COLO668 (cell line): ENCODE measurements around the gene HEXD.
A peak's percentile ranks its signal among the peaks of the same experiment; 100 is the strongest.
"Not testable (repeated sequence)": the region's sequence is repeated elsewhere in the genome, so short reads cannot be mapped to it uniquely, and the experiment has no call there.

Source experiments
- DNase-seq: peaks from one replicate; lab custom pipeline; 2025; ENCODE audit not compliant: unreplicated experiment; lab: John Stamatoyannopoulos, UW

HEXD gene

GRCh38 chr17:82457073-82457928, 39.2 kb downstream of the HEXD start:
- DNase-seq, result peak; percentile 41

- no peak for DNase-seq
Observed at GRCh38 chr17:82457929-82458178, 39.7 kb downstream of the HEXD start.

GRCh38 chr17:82458179-82458884, 40.2 kb downstream of the HEXD start, which contains the start of gene NARF:
NARF (plus strand) TSS chr17:82458741; CDS start chr17:82458804, 63 bp downstream.
- DNase-seq, result peak; percentile 97

- DNase-seq, result peak; percentile 59
Observed at GRCh38 chr17:82458885-82459424, 40.8 kb downstream of the HEXD start.

GRCh38 chr17:82459936-82460335, 41.8 kb downstream of the HEXD start:
- DNase-seq, result not testable (repeated sequence)

DNA sequence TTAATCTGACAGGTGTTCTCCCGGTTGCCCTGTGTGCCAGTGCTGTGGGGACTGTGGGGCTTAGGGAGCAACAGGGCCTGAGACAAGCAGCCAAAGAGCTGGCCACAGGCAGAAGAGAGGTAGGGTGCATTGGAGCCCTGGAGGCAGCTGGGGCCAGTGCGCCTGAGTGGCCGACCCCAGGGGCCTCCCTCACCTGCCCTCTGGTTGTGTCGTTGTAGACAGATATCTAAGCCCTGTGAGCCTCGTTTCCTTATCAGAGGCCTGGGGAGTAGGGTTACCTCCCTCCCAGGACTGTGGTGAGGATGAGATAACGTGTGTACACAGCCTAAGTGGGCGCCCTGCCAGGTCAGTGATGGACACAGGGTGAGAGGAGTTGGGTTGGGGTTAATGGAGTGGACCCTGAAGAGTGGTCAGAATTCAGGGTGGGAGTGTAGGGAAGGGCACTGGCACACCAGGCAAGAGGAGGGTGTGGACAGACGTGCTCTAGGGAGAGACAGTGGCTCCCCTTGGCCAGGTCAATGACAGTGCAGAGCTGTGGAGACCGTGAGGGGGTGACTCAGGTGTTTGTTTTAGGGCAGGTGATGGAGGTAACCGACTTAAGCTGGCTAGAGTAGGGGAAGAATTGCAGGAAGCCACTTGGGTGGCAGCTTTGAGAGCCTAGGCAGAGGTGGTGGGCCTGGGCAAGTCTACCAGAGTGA, 43.8 kb downstream of the HEXD start:
- DNase-seq, result peak; percentile 88

DNA sequence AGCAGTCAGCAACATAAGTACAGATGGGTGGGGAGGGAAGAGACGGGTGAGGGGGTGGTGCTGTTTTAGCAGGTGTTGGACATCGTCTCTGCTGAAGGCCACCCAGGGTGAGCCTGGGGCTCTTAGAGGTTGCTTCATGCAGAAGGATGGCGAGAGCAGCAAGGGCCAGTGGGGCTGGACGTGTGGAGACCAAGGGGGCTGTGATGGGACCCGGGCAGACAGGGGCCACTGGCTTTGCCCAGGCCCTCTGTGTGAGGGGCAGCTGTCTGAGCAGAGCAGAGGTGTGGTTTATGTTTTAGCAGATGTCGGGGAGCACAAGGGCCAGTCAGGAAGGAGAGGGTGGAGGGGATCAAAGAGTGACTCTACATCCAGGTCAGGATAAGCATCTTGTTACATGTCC, 45.2 kb downstream of the HEXD start:
- no peak for DNase-seq

DNA sequence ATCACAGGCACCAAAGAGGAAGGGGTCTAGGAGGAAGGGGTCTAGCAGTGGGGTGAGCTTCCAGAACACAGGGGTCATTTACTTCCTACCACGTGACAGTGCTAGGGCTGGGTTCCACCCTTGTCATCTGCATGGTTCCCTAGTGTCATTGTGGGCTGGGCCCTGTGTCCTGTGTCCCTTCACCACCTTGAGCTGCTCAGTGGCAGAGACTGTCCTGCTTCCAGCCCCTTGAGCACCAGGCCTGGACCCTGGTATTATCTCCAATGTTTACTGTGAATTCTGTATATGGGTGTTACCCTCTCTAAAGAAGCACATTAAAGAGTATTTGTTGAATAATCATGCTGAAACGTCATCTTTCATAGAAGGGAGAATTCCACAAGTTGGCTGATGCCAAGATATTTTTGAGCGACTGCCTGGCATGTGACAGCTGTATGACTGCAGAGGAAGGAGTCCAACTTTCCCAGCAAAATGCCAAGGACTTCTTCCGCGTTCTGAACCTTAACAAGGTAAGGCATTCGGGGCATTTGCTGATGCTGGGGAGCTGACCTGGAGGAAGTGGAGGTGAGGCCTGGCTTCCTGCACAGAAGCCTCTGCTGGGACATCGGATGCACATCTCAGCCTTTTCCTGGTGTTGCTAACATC, 45.9 kb downstream of the HEXD start:
- DNase-seq, result no peak

DNA sequence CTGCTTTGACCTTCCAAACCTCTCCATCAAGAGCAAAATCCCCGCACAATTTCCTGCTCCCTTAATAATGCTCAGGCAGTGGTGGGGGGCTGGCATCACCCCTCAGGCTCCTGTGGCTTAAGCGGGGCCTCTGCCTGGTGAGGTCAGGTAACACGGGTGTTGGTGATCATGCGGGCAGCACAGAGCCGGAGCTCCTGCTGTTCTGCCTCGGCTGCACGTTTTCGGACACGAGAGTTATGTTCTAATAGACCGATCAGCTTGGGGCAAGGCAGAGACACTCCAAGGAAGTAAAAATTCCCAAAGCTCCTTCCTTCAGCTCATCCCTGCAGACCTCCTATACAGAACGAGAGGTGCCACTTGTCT, 46.4 kb downstream of the HEXD start:
- DNase-seq, result no peak

DNA sequence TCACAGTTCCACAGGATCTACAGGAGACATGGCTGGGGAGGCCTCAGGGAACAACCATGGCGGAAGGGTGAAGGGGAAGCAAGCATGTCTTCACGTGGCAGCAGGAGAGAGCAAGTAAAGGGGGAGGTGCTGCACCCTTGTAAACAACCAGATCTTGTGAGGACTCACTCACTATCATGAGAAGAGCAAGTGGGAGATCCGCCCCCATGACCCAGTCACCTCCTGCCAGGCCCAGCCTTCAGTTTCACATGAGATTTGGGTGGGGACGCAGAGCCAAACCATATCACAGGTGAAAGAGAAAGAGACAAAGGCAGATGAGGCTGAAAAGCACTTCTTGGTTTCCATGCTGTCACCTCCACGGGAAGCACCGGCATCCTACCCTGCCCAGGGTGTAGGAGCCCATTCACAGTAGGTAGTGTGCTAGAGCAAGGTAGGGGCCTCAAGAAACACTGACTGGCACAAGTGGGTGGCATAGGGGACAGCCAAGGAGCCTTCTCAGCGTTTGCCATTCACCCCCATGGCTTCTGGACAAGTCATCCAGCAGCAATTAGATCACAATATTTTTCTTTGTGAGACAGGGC, 47.0 kb downstream of the HEXD start:
- no peak for DNase-seq

DNA sequence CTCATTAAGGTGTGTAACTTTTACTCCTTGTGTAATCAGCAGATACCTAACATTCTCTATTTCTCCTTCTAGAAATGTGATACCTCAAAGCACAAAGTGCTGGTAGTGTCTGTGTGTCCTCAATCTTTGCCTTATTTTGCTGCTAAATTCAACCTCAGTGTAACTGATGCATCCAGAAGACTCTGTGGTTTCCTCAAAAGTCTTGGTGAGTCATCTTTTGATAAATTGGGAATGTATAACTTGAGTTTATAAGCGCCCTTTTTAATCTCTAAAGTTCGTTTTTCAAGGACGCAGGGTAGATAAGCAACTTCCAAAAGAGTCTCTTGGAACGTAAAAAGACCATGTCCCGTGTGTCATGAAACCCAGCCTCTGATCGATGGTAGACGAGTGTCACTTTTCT, 50.5 kb downstream of the HEXD start:
- no peak for DNase-seq

GRCh38 chr17:82470065-82470464, 51.9 kb downstream of the HEXD start:
- no peak for DNase-seq

DNA sequence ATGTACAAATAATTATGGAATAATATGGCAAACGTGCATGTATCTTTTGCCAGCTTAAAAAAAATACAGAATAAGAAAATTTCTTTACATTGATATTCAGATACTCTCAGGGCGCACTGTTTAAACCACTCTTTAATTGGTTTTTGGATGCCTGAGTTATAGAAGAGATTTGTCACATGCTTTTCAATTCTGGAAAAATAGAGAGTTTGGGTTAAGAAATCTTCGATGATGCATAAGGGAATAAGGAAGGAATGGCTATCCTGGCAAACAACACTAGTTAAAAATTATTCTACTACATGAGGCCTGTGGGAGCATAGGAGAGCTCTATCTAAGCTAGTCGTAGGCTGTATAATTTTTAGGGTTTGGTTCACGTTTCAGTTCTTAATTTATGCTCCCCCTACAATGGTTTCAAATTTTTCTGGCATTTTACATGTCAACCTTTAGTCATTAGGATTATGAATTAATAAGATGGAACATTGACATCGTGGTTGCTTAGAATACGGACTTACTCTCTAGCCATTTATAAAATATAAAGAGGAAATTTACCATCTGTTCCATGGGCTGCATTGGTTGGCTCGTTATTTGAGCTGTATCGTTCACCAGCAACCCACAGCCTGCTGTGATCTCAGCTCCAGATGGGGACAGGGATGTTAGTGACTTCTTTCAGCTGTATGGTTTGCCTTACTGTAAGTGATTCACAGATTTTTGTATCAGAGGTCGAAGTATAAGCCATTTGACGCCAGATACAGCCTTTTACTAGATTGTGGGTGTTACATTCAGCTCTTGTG, 56.3 kb downstream of the HEXD start:
- DNase-seq, result no peak

GRCh38 chr17:82475458-82475857, 57.3 kb downstream of the HEXD start:
- no peak for DNase-seq

GRCh38 chr17:82477934-82478333, 59.8 kb downstream of the HEXD start:
- no peak for DNase-seq

GRCh38 chr17:82479602-82480001, 61.5 kb downstream of the HEXD start:
- DNase-seq, result no peak

- no peak for DNase-seq
Observed at GRCh38 chr17:82480318-82480717, 62.2 kb downstream of the HEXD start.

DNA sequence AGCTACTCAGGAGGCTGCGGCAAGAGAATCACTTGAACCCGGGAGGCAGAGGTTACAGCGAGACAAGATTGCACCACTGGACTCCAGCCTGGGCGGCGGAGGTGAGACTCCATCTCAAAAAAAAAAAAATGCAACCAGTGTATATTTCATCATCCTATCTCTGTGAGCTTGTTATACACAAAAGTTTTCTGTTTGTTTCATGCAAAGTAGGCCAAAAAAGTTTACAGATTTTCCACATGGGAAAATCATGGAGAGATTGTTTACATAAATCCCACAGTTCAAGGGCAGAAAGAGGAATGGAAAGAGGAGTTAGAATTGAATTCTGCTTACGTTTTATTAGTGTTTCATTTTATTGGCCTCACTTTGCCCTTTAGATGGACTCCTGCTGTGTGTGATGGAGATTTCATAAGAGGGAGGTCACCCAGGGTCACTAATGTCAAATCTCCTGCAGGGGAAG, 65.1 kb downstream of the HEXD start:
- no peak for DNase-seq

DNA sequence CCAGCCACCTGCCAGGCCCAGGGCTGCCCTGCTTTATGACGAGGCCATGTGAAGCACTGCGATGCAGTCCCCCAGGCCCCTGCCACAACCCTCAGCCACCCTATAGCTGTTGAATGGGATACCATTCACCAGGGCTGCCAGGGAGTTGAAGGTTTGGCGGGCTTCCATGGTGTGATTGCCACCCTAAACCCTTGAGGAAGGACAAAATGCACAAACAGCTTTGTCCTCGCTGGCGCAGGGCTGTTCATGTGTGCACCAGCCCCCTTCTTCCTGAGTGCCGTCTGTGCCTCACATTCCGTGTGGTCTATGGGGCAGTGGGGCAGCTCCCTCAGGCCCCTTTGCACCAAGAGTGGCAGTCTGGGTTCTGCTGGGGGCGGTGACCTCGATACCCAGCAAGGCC, 65.7 kb downstream of the HEXD start:
- no peak for DNase-seq
